Measurements from ENCODE around the gene STX8.

Gene STX8

GRCh38 chr17:9206410-9206703 lies 369.3 kb downstream of the STX8 start:
- DNase-seq (ENCODE audit: low read depth): no peak
- no peak for TF ChIP-seq CTCF (conservative IDR thresholded peaks at IDR 0.05; ENCODE audit: low read length)
- H3K4me3 ChIP-seq (ENCODE audit: low read length): no peak overlapping the region

GRCh38 chr17:9205520-9206409 lies 369.9 kb downstream of the STX8 start:
- no peak for DNase-seq (ENCODE audit: low read depth)
- no peak for TF ChIP-seq CTCF (conservative IDR thresholded peaks at IDR 0.05; ENCODE audit: low read length)

GRCh38 chr17:9204637-9205329 lies 370.8 kb downstream of the STX8 start:
- no peak overlapping the region for H3K4me3 ChIP-seq (ENCODE audit: low read length)
- DNase-seq (ENCODE audit: low read depth): no peak
- TF ChIP-seq CTCF (conservative IDR thresholded peaks at IDR 0.05; ENCODE audit: low read length): no peak

More at GRCh38 chr17:9205520-9206409, 369.9 kb downstream of the STX8 start:
- H3K4me3 ChIP-seq (ENCODE audit: low read length): no peak overlapping the region

DNA sequence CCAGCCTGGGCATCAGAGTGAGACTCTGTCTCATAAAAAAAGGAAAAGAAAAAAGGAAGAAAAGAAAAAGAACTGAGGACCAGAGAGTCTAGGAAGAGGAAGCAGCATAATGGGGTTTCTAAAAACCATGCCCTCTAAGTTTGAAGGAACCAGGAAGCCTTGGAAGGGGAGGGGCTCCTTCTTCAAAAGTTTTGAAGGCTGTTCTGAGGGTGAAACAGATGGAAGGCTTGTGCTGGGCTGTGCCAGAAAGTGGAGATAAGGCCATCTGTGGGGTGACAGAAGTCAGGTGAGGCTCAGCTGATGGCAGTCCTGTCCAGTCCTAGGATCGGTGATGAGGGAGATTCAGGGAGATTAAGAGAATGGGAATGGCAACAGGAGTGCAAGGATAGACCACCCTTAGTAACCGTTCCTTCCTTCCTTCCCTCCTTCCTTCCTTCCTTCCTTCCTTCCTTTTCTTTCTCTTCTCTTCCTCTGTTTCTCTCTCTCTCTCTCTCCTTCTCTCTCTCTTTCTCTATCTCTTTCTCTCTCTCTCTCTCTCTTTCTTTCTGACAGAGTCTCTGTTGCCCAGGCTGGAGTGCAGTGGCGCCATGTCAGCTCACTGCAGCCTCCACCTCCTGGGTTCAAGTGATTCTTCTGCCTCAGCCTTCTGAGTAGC lies 371.7 kb downstream of the STX8 start:
- DNase-seq (ENCODE audit: low read depth): no peak
- H3K4me3 ChIP-seq (ENCODE audit: low read length): no peak overlapping the region
- no peak for TF ChIP-seq CTCF (conservative IDR thresholded peaks at IDR 0.05; ENCODE audit: low read length)

DNA sequence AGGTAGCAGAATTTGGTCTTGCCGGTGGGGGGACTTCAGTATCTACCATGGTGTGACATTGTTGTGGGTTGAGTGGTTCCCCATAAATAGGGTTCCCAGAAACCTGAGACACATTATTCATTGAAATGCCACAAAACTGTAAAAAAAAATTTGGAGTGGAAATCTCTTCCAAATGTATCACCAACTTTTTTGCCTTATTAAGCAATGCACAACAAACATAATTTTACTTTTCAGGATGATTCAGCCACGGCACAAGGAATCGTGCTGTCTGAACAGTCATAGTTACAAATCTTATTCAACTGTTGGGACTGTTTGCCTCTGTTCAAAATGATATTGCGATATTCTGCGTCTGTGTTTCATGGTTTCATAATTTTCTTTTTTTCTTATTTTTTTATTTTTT lies 373.1 kb downstream of the STX8 start:
- peak; percentile 78 for DNase-seq (ENCODE audit: low read depth)
- no peak overlapping the region for H3K4me3 ChIP-seq (ENCODE audit: low read length)
- no peak for TF ChIP-seq CTCF (conservative IDR thresholded peaks at IDR 0.05; ENCODE audit: low read length)

DNA sequence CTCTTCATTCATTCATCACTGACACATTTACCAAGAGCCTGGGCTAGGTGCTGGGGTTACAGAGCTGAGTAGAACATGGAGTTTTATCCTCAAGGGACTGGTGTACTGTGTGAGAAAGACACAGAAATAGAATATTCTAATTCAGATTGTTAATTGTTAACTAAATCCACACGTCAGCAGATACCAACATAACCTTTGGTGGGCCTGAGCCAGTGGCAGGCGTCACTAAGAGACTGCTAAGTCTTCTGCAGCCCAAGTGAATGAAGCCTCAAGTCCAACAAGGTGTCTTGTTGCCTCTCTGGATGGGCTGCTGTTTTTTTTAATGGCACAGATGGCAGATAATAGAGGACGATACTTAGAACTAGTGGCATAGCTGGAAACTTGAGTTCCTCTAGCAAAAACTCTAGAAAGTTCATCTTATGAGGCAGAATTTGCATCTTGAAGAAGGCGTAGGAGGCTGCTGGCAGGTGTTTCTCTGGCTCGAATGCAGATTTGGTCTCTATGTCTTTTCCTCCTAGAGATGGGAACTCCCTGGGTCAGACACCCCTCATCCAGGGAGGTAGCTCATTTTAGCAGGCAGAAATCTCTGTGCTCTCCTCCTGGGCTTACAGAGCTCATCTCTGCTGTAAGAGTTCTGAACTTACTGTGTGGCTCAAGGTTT lies 374.8 kb downstream of the STX8 start:
- no peak overlapping the region for H3K4me3 ChIP-seq (ENCODE audit: low read length)
- DNase-seq (ENCODE audit: low read depth): no peak
- TF ChIP-seq CTCF (conservative IDR thresholded peaks at IDR 0.05; ENCODE audit: low read length): no peak
